Measurements from ENCODE around the gene DNMT1.

DNMT1 gene

DNA sequence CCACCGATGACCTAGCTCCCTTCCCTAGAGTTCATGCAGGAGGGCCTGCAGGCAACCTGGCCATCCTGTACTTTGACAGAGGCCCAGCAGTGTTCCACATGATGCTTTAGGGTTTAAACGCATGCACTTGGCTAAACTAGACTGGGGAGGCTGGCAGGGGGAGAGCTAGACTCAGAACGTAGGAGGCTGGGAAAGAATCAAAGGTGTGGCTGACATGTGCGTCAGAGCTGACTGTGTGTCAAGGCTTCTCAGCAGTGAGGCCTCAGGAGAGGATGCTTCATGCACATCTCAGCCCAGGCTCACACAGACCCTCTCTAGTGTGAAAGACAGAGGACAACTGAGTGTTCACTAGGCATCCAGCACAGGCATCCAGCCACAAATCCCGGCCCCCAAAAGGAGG lies 28.7 kb downstream of the DNMT1 start:
- TF ChIP-seq, protein P1, sequence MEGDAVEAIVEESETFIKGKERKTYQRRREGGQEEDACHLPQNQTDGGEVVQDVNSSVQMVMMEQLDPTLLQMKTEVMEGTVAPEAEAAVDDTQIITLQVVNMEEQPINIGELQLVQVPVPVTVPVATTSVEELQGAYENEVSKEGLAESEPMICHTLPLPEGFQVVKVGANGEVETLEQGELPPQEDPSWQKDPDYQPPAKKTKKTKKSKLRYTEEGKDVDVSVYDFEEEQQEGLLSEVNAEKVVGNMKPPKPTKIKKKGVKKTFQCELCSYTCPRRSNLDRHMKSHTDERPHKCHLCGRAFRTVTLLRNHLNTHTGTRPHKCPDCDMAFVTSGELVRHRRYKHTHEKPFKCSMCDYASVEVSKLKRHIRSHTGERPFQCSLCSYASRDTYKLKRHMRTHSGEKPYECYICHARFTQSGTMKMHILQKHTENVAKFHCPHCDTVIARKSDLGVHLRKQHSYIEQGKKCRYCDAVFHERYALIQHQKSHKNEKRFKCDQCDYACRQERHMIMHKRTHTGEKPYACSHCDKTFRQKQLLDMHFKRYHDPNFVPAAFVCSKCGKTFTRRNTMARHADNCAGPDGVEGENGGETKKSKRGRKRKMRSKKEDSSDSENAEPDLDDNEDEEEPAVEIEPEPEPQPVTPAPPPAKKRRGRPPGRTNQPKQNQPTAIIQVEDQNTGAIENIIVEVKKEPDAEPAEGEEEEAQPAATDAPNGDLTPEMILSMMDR (conservative IDR thresholded peaks at IDR 0.05; ENCODE audit: low read length), result no peak
- DNase-seq (ENCODE audit: low read depth), result no peak
- H3K4me3 ChIP-seq (ENCODE audit: low read length), result no peak overlapping the region

DNA sequence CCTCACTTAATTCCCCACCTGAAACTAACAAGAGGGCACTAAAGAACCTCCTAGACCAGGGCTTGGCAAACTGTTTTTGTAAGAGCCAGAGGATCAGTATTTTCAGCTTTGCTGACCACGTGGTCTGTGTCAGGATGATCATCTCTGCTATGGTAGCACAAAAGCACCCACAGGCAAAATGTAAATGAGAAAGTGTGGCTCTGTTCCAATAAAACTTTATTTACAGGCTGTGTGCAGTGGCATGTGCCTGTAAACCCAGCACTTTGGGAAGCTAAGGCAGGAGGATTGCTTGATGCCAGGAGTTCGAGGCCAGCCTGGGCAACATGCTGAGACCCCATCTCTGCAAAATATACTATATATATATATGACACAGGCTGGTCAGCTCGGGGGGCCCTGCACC lies 31.2 kb downstream of the DNMT1 start:
- no peak for DNase-seq (ENCODE audit: low read depth)
- TF ChIP-seq, protein P1 (conservative IDR thresholded peaks at IDR 0.05; ENCODE audit: low read length), result no peak
- no peak overlapping the region for H3K4me3 ChIP-seq (ENCODE audit: low read length)

DNA sequence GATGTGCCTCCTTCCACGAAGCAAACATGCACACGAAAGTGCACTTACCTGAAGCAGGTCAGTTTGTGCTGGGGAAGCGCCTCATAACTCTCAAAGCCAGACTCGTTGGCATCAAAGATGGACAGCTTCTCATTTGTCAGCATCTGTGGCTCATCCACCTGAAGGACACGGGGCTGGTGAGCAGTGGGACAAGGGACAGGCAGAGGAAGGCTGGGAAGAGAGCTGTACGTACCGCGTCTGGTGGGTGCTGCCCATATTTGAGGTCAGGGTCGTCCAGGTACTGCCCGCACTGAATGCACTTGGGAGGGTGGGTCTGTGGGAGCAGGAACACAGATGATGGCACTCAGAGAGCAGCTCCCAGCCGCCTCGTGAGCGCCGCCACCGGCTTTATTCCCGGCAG lies 35.1 kb downstream of the DNMT1 start:
- H3K4me3 ChIP-seq (ENCODE audit: low read length), result no peak overlapping the region
- DNase-seq (ENCODE audit: low read depth), result no peak
- TF ChIP-seq, protein P1 (conservative IDR thresholded peaks at IDR 0.05; ENCODE audit: low read length), result no peak

DNA sequence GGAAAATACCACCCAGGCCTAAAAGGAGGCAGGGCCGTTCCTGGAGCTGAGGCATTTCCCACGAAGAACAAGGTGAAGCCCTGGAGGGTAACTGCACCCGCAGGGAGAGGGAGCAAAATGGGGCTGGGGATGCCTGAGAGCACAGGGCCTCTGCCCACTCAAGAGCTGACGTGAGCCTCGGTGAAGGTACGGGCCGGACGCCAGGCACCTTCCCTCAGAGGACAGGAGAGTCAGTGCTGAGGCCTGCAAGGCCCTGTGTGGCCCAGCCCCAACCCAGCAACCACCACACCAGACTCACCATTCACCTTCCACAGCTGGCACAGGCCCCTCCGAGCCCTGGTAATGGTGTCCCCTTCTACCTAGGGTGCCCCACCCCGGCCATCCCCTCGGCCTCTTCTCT lies 36.3 kb downstream of the DNMT1 start:
- DNase-seq (ENCODE audit: low read depth), result no peak
- H3K4me3 ChIP-seq (ENCODE audit: low read length), result no peak overlapping the region
- TF ChIP-seq, protein P1 (conservative IDR thresholded peaks at IDR 0.05; ENCODE audit: low read length), result no peak

DNA sequence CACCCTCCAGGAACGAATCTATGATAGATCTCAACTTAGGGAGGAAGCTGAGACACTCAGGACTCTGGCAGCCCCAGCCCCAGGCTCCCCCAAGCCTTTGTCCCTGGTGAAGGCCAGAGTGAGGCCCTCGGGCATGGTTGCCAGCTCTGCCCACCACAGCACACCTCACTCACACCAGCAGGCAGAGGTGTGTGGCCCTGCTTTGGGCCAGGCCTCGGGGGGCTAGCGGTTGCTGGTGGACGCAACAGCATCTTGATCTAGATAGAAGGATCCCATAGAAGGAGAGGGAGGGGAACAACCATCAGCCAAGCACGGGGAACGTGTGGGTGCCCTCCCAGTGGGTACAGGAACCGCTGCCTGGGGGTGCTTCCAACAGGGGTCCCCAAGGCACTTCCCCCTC lies 36.7 kb downstream of the DNMT1 start:
- no peak overlapping the region for H3K4me3 ChIP-seq (ENCODE audit: low read length)
- TF ChIP-seq, protein P1 (conservative IDR thresholded peaks at IDR 0.05; ENCODE audit: low read length), result no peak
- DNase-seq (ENCODE audit: low read depth), result no peak

DNA sequence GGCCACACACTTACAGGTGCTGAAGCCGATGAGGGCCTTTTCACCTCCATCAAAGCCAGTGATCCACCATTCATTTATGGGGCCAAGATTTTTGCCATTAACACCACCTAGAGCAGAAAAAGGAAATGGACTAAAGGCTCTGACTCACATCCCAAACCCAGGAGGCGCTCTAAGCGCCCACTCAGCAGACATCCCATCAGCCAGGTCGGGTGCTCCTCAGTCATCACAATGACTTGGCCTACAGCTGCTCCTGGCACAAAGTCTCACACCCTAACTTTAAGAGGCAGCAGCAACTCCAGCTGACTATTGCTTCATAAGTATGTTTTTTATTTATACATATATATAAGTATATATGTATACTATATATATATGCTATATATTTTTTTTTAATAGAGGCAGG lies 38.9 kb downstream of the DNMT1 start:
- DNase-seq (ENCODE audit: low read depth), result no peak
- H3K4me3 ChIP-seq (ENCODE audit: low read length), result no peak overlapping the region
- TF ChIP-seq, protein P1 (conservative IDR thresholded peaks at IDR 0.05; ENCODE audit: low read length), result no peak

DNA sequence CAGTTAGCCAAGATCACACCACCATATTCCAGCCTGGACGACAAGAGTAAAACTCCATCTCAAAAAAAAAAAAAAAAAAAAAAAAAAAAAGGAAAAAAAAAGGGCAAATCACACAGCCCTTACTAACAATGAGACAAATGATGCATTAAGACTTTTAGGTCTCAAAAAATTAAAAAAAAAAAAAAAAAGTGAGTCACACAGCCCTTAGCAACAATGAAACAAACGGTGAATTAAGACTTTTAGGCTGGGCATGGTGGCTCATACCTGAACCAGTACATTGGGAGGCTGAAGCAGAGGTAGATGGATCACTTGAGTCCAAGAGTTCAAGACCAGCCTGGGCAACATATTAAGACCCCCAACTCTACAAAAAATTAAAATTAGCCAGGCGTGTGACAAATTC lies 42.7 kb downstream of the DNMT1 start:
- TF ChIP-seq, protein P1 (conservative IDR thresholded peaks at IDR 0.05; ENCODE audit: low read length), result no peak
- no peak overlapping the region for H3K4me3 ChIP-seq (ENCODE audit: low read length)
- no peak for DNase-seq (ENCODE audit: low read depth)

Measured in AG10803 (cell line).